K562 (cell line): Measurements from ENCODE around the gene CST7. TPM values are rescaled to one million over a fixed set of nuclear protein-coding genes. Genes with fewer than 3 reads are reported as not detected.
A peak's percentile ranks its signal among the peaks of the same experiment; 100 is the strongest.

ENCODE experiments used
- ATAC-seq: fragments of 200-7000 bp; cut with Tn5 transposase; 3 replicates; pipeline ENCODE4 v1.9.1; 2020; ENCODE audit warnings: moderate library complexity
- Bru-seq: library from RNA; stranded (reverse); fragments of 400-500 nt; gene quantifications from one replicate; lab custom pipeline; 2021; lab: Mats Ljungman, UMichigan
- BruChase-seq, 2 experiments: library from RNA; stranded (reverse); fragments of 400-500 nt; gene quantifications; one replicate each; lab custom pipeline; 2021; lab: Mats Ljungman, UMichigan
- BruUV-seq: library from RNA; stranded (reverse); fragments of 400-500 nt; replicated peaks from 2 replicates; lab custom pipeline; 2021; lab: Mats Ljungman, UMichigan
- CTCF ChIA-PET: fragments of 300-600 bp; formaldehyde crosslinking; extraction: SDS; loops from one replicate; lab custom pipeline; 2021; ENCODE audit warnings: low intra/inter-chr PET ratio; lab: Yijun Ruan, JAX
- POLR2A ChIA-PET: fragments of 300-600, 350-650 bp; sonication (Branson Sonifier 250); formaldehyde crosslinking; extraction: SDS; loops from one replicate; lab custom pipeline; 2021; ENCODE audit warnings: antibody characterized with exemption, inconsistent platforms; lab: Yijun Ruan, JAX
- DNase-seq, 4 experiments: peaks; one replicate each; pipeline versions ENCODE4 v3.0.0 to v3.0.0-alpha.2; 2011 to 2018; ENCODE audit warnings: low spot score in 3 of 4, mixed read lengths in 3 of 4; ENCODE audit errors: extremely low read depth in 1 of 4
- FAIRE-seq: peaks from 2 replicates; lab custom pipeline; 2011; peaks lifted over from hg19 to GRCh38; lab: Jason Lieb, UNC
- H2AFZ ChIP-seq: 2 replicates; pipeline ENCODE4 v1.6.0; 2011; ENCODE audit warnings: low read depth, low read length, control low read depth, inconsistent platforms
- H3K27ac ChIP-seq: fragments of 200-600 bp; 3 replicates; pipeline ENCODE4 v1.8.0; 2011; ENCODE audit warnings: low read depth, mild to moderate bottlenecking, control low read depth, inconsistent platforms, low read length, moderate library complexity, mixed read lengths; ENCODE audit errors: extremely low read depth
- H3K27me3 ChIP-seq, 2 experiments: fragments of 300-600 bp in 1 of 2; 2 replicates in 1 of 2; 3 replicates in 1 of 2; pipeline versions ENCODE4 v1.6.0 to v1.8.0; 2011; ENCODE audit warnings: inconsistent platforms in 2 of 2, low read length in 2 of 2, mild to moderate bottlenecking in 1 of 2, mixed read lengths in 1 of 2, moderate library complexity in 1 of 2; ENCODE audit not compliant: control insufficient read depth in 2 of 2, insufficient read depth in 2 of 2
- H3K36me3 ChIP-seq: fragments of 300-600 bp; 3 replicates; pipeline ENCODE4 v1.8.0; 2011; ENCODE audit warnings: mild to moderate bottlenecking, low read length, inconsistent platforms; ENCODE audit not compliant: control insufficient read depth, insufficient read depth
- H3K4me1 ChIP-seq, 2 experiments: fragments of 200-600 bp in 1 of 2; replicated peaks in 1 of 2; 2 replicates in 1 of 2; 3 replicates in 1 of 2; pipeline versions ENCODE4 v1.5.1 to v1.8.0; 2011; ENCODE audit warnings: inconsistent platforms in 2 of 2, low read length in 2 of 2, mild to moderate bottlenecking in 1 of 2, mixed read lengths in 1 of 2, moderate library complexity in 1 of 2; ENCODE audit not compliant: control insufficient read depth in 2 of 2, insufficient read depth in 2 of 2
- H3K4me2 ChIP-seq: 2 replicates; pipeline ENCODE4 v1.6.1; 2011; ENCODE audit warnings: low read length, control low read depth, inconsistent platforms, mixed read lengths; ENCODE audit not compliant: insufficient read depth
- H3K4me3 ChIP-seq: fragments of 200-600 bp; sonication (generic), shearing (Covaris generic); 2 replicates; pipeline ENCODE4 v1.5.1; 2016; ENCODE audit warnings: control low read depth, inconsistent platforms
- H3K79me2 ChIP-seq: fragments of 200-600 bp; 3 replicates; pipeline ENCODE4 v1.8.0; 2011; ENCODE audit warnings: low read length, inconsistent platforms; ENCODE audit not compliant: control insufficient read depth, insufficient read depth
- H3K9ac ChIP-seq, 2 experiments: 2 replicates each; pipeline versions ENCODE4 v1.6.0 to v1.6.1; 2011; ENCODE audit warnings: low read depth in 2 of 2, low read length in 2 of 2, control low read depth in 1 of 2, inconsistent platforms in 1 of 2, mild to moderate bottlenecking in 1 of 2, mixed read lengths in 1 of 2; ENCODE audit not compliant: insufficient read depth in 1 of 2
- H3K9me1 ChIP-seq: one replicate; pipeline ENCODE4 v1.6.0; 2011; ENCODE audit warnings: inconsistent platforms, mild to moderate bottlenecking, low read length, moderate library complexity; ENCODE audit not compliant: control insufficient read depth, insufficient read depth
- H3K9me3 ChIP-seq: replicated peaks from 2 replicates; pipeline ENCODE4 v1.5.1; 2011; ENCODE audit warnings: low read depth, low read length, inconsistent platforms; ENCODE audit not compliant: control insufficient read depth, insufficient read depth
- H4K20me1 ChIP-seq: replicated peaks from 2 replicates; pipeline ENCODE4 v1.6.1; 2011; ENCODE audit warnings: low read length, inconsistent platforms, mixed read lengths; ENCODE audit not compliant: control insufficient read depth, insufficient read depth
- ATF7 ChIP-seq: fragments of 450-650 bp; IDR thresholded peaks from 2 replicates; pipeline ENCODE4 v1.7.1; 2014; ENCODE audit warnings: mild to moderate bottlenecking, moderate library complexity
- BCL6 ChIP-seq: fragments of 250-450 bp; sonication (Bioruptor Pico); IDR thresholded peaks from 2 replicates; pipeline ENCODE4 v1.4.0; 2020
- CEBPG ChIP-seq, 3 experiments: fragments of 200-800 bp in 1 of 3; sonication (Bioruptor generic) in 1 of 3; sonication (generic) in 1 of 3; formaldehyde crosslinking in 1 of 3; IDR thresholded peaks in 2 of 3; conservative IDR thresholded peaks in 1 of 3; 2 replicates each; pipeline versions ENCODE4 v1.6.1 to v1.8.0; 2016 to 2022; ENCODE audit warnings: missing compliant biosample characterization in 2 of 3, missing genetic modification characterization in 2 of 3, mild to moderate bottlenecking in 1 of 3, missing genetic modification reagents in 1 of 3
- CHCHD3 ChIP-seq: fragments of 250-450 bp; sonication (Bioruptor Pico); IDR thresholded peaks from 2 replicates; pipeline ENCODE4 v2.1.2; 2022; ENCODE audit warnings: mild to moderate bottlenecking
- HCFC1 ChIP-seq: IDR thresholded peaks from 2 replicates; pipeline ENCODE4 v1.6.1; 2012; ENCODE audit warnings: low read depth, low read length, improper control_type of control experiment
- HMGN3 ChIP-seq: IDR thresholded peaks from 2 replicates; pipeline ENCODE4 v1.6.1; 2011; ENCODE audit warnings: borderline replicate concordance, low read depth, mild to moderate bottlenecking, mixed read lengths, low read length; ENCODE audit not compliant: insufficient read length; ENCODE audit errors: extremely low read depth
- ILF3 ChIP-seq: fragments of 450-650 bp; IDR thresholded peaks from 2 replicates; pipeline ENCODE4 v1.6.1; 2018; ENCODE audit warnings: antibody characterized with exemption, mild to moderate bottlenecking, moderate library complexity, borderline replicate concordance
- NELFE ChIP-seq: IDR thresholded peaks from 2 replicates; pipeline ENCODE4 v1.6.1; 2011; ENCODE audit warnings: mild to moderate bottlenecking; ENCODE audit not compliant: insufficient read depth, insufficient read length
- NR2F6 ChIP-seq: fragments of 450-650 bp; formaldehyde crosslinking; IDR thresholded peaks from 2 replicates; pipeline ENCODE4 v1.4.0; 2020; ENCODE audit warnings: mild to moderate bottlenecking
- TEAD1 ChIP-seq, 2 experiments: fragments of 450-650 bp in 1 of 2; sonication (generic) in 1 of 2; formaldehyde crosslinking; IDR thresholded peaks; 2 replicates each; pipeline versions ENCODE4 v1.4.0 to v1.8.0; 2020 to 2022; ENCODE audit warnings: mild to moderate bottlenecking in 2 of 2, missing genetic modification reagents in 1 of 2
- XRCC4 ChIP-seq: IDR thresholded peaks from one replicate; pipeline ENCODE4 v1.6.1; 2011; ENCODE audit not compliant: insufficient read depth, insufficient read length; ENCODE audit errors: extremely low read depth
- ZBED1 ChIP-seq: IDR thresholded peaks from 2 replicates; pipeline ENCODE4 v1.6.1; 2014
- ZNF445 ChIP-seq: fragments of 250-450 bp; sonication (Bioruptor Pico); IDR thresholded peaks from 2 replicates; pipeline ENCODE4 v1.4.0; 2020; ENCODE audit warnings: low read depth, mild to moderate bottlenecking, moderate library complexity
- ZNF507 ChIP-seq: conservative IDR thresholded peaks from 2 replicates; pipeline ENCODE4 v1.6.1; 2017; ENCODE audit warnings: missing genetic modification characterization, missing compliant biosample characterization
- WGBS: fragments of 100-300 bp; shearing (Covaris generic); methylation state at CpG from one replicate; pipeline ENCODE4 v1.1.6; 2016; ENCODE audit warnings: low coverage, mixed read lengths; ENCODE audit not compliant: insufficient coverage; ENCODE audit errors: missing lambda C conversion rate; 5-methylcytosine and 5-hydroxymethylcytosine counted together
- in situ Hi-C: fragments of 300-500 bp; cut with MboI; formaldehyde crosslinking; loops from 4 replicates; pipeline ENCODE4 v1.15.0; 2018; ENCODE audit warnings: inconsistent platforms, mixed read lengths
- intact Hi-C: fragments of 100-400 bp; cut with micrococcal nuclease; formaldehyde crosslinking; loops from 2 replicates; pipeline ENCODE4 v1.14.2; 2022
- long read RNA-seq, 3 experiments: library from polyadenylated mRNA in 2 of 3; library from RNA in 1 of 3; unstranded in 2 of 3; stranded (forward) in 1 of 3; transcript quantifications; one replicate each; pipeline ENCODE4 v2.0.0, GENCODE V29; 2019 to 2022
- polyA minus RNA-seq, 3 experiments: library from RNA; depleted of rRNA, polyadenylated mRNA; stranded (reverse); fragments of >200 nt; gene quantifications; 2 replicates each; pipeline ENCODE4 v1.2.3, GENCODE V29; 2011
- polyA plus RNA-seq, 8 experiments: library from polyadenylated mRNA; depleted of rRNA in 4 of 8; stranded (reverse) in 5 of 8; unstranded in 3 of 8; fragments of >200 nt; fragmentation: Nextera tagmentation in 2 of 8; fragmentation: Illumina TruSeq in 1 of 8; extraction: Ambion mirVana in 2 of 8; extraction: Trizol in 1 of 8; gene quantifications; 2 replicates each; pipeline versions ENCODE4 v1.2.1 to v1.2.3, GENCODE V29; 2011 to 2014; ENCODE audit warnings: inconsistent platforms in 1 of 8, missing spikeins in 1 of 8
- total RNA-seq, 7 experiments: library from RNA; depleted of rRNA in 6 of 7; stranded (reverse); fragments of >200 nt in 6 of 7; fragmentation: Illumina TruSeq in 2 of 7; extraction: Trizol in 2 of 7; gene quantifications; 2 replicates each; pipeline versions ENCODE4 v1.2.1 to v1.2.3, GENCODE V29; 2011 to 2021; ENCODE audit warnings: low replicate concordance in 1 of 7
- TF ChIP-seq, protein P1 (sequence below): fragments of 200-800 bp; sonication (Bioruptor generic); IDR thresholded peaks from 2 replicates; pipeline ENCODE4 v1.6.1; 2017; ENCODE audit warnings: missing genetic modification characterization, missing compliant biosample characterization
- TF ChIP-seq, protein P2 (sequence below): fragments of 450-650 bp; formaldehyde crosslinking; IDR thresholded peaks from 2 replicates; pipeline ENCODE4 v1.4.0; 2022; ENCODE audit warnings: mild to moderate bottlenecking, moderate library complexity

Gene CST7, protein sequence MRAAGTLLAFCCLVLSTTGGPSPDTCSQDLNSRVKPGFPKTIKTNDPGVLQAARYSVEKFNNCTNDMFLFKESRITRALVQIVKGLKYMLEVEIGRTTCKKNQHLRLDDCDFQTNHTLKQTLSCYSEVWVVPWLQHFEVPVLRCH
- not detected in 2 replicates for total RNA-seq (2011; cell fraction: chromatin; rRNA removed; ENCODE audit: low replicate concordance)
- not detected in 2 replicates for total RNA-seq (2011; cell fraction: nucleolus; rRNA removed)
- not detected in 2 replicates for total RNA-seq (2011; cell fraction: nucleoplasm; rRNA removed)
- total RNA-seq (2014; rRNA removed) = not detected in 2 replicates
- total RNA-seq (2014; rRNA removed; fragmentation: Illumina TruSeq; extraction: Trizol) = not detected in 2 replicates
- total RNA-seq (2015; rRNA removed; fragmentation: Illumina TruSeq; extraction: Trizol) = 0.19 TPM in 1 of 2 replicates, not detected in the other
- not detected in 2 replicates for total RNA-seq (2021)
- not detected in 2 replicates for polyA plus RNA-seq (2011; rRNA removed)
- polyA plus RNA-seq (2011; cell fraction: cytosol; rRNA removed) = 0.15 TPM in 1 of 2 replicates, not detected in the other
- polyA plus RNA-seq (2011; cell fraction: nucleus; rRNA removed) = not detected in 2 replicates
- polyA plus RNA-seq (2012) = 0.12 and 3.3 TPM in 2 replicates
- not detected in 2 replicates for polyA plus RNA-seq (2014; fragmentation: Illumina TruSeq; extraction: Trizol)
- polyA plus RNA-seq (2014; fragmentation: Nextera tagmentation; extraction: Ambion mirVana) = not detected
- 0.23 TPM in 1 of 2 replicates, not detected in the other for polyA plus RNA-seq (2014; rRNA removed)
- not detected in 2 replicates for polyA minus RNA-seq (2011; rRNA and poly(A)+ RNA removed)
- not detected in 2 replicates for polyA minus RNA-seq (2011; cell fraction: cytosol; rRNA and poly(A)+ RNA removed)
- polyA minus RNA-seq (2011; cell fraction: nucleus; rRNA and poly(A)+ RNA removed) = not detected in 2 replicates
- not detected for Bru-seq, nascent RNA
- not detected for BruChase-seq, experiment 1, labeled RNA remaining after a 2-hour chase
- BruChase-seq, experiment 2, labeled RNA remaining after a 6-hour chase = not detected
- long read RNA-seq, experiment 1 = 0 reads
- long read RNA-seq, experiment 2 = 0 reads
- long read RNA-seq, experiment 3 = 0 reads

DNA sequence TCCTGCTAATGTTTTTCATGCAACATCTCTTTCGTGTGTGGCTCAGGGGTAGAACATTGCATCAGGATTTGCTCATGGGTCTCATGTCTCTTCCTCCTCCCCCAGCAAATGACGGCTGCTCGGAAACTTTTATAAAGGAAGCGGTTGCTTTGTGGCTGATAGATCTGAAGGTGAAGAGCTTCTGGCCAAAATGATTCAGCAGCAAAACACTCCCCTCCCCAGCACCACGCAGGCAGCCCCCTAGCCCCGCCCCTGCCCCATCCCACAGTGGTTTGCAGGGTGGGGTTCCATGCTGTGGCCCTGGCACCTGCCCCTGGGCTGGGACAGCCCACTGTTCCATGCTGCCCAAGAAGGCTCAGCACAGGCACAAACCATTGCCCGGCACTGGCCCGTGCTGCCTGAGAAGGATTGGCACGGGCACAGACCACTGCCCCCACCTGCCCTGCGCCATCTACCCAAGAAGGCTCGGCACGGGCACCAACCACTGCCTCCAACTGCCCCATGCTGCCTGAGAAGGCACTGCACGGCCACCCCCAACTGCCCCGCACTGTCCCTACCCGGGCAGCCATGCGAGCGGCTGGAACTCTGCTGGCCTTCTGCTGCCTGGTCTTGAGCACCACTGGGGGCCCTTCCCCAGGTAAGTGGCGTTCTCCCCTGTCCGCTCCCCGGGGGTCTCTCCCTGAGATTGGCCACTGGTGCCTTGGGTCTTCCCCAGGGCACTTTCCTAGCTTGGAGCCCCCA is at the start of gene CST7:
CST7 (plus strand) TSS at position 331 of the 741 bp plus-strand sequence; CDS start at position 568, 237 bp downstream.
- no peaks in the 10 kb centered on the region; a peak in 1 of 5 replicates for H3K27me3 ChIP-seq
- no peaks in the 10 kb centered on the region for H3K9me3 ChIP-seq
- H4K20me1 ChIP-seq = no peaks in the 10 kb centered on the region
- in situ Hi-C loops = no loop called here
- no peak within 1 kb of the TSS for H3K9ac ChIP-seq
- no peak for DNase-seq
- 9% methylated on average over 11 of the region's 20 CpGs for WGBS
- no peak; the same call in 2 of the 3 replicates for ATAC-seq
- no peaks in the 10 kb centered on the region for H3K36me3 ChIP-seq
- no peak for FAIRE-seq
- H3K27ac ChIP-seq = no peak within 1 kb of the TSS
- intact Hi-C loops = no loop called here
- no peak within 1 kb of the TSS for H2AFZ ChIP-seq
- peaks cover 0 to 12% of the 10 kb centered on the region in 2 experiments; a peak in 3 of 5 replicates for H3K4me1 ChIP-seq
- no TSS peak for BruUV-seq
- no peak within 1 kb of the TSS for H3K4me3 ChIP-seq
- TF ChIP-seq ZNF507 = no peak
- no peak for TF ChIP-seq ILF3
- no peak for TF ChIP-seq TEAD1 (CRISPR knock-in tag; IDR thresholded peaks at IDR 0.05)
- no peak for TF ChIP-seq ZBED1
- TF ChIP-seq HMGN3 = no peak
- TF ChIP-seq BCL6 (CRISPR knock-in tag) = no peak
- TF ChIP-seq, protein P1, sequence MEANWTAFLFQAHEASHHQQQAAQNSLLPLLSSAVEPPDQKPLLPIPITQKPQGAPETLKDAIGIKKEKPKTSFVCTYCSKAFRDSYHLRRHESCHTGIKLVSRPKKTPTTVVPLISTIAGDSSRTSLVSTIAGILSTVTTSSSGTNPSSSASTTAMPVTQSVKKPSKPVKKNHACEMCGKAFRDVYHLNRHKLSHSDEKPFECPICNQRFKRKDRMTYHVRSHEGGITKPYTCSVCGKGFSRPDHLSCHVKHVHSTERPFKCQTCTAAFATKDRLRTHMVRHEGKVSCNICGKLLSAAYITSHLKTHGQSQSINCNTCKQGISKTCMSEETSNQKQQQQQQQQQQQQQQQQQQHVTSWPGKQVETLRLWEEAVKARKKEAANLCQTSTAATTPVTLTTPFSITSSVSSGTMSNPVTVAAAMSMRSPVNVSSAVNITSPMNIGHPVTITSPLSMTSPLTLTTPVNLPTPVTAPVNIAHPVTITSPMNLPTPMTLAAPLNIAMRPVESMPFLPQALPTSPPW = peak; percentile 41; the same call in 1 of the 2 replicates
- no peak for TF ChIP-seq ATF7
- TF ChIP-seq, protein P2, sequence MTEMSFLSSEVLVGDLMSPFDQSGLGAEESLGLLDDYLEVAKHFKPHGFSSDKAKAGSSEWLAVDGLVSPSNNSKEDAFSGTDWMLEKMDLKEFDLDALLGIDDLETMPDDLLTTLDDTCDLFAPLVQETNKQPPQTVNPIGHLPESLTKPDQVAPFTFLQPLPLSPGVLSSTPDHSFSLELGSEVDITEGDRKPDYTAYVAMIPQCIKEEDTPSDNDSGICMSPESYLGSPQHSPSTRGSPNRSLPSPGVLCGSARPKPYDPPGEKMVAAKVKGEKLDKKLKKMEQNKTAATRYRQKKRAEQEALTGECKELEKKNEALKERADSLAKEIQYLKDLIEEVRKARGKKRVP (CRISPR knock-in tag) = peak; percentile 62; the same call in 1 of the 2 replicates
- TF ChIP-seq HCFC1 = no peak
- no peak for TF ChIP-seq CHCHD3 (CRISPR knock-in tag)
- TF ChIP-seq NR2F6 (CRISPR knock-in tag) = no peak
- no peak for TF ChIP-seq ZNF445 (CRISPR knock-in tag)
- TF ChIP-seq XRCC4 = no peak
- no peak for TF ChIP-seq CEBPG (CRISPR knock-in tag; IDR thresholded peaks at IDR 0.05)
- TF ChIP-seq CEBPG (tag; conservative IDR thresholded peaks at IDR 0.05 in 1 of 2, IDR thresholded peaks at IDR 0.05 in 1 of 2) = peak; percentile 50 to 72; a peak in 3 of 4 replicates
- no peak for TF ChIP-seq NELFE
- CTCF ChIA-PET = no interaction called here
- POLR2A ChIA-PET = interaction anchor here (0.6 to 1.6 kb wide), 2 partner anchors 9 to 12 kb away, joined by 3 to 5 read pairs; no protein-coding TSS in a partner anchor
- H3K9me1 ChIP-seq = no peaks in the 10 kb centered on the region
- H3K4me2 ChIP-seq = no peak within 1 kb of the TSS
- H3K79me2 ChIP-seq = no peaks in the 10 kb centered on the region
